Measurements from ENCODE around the gene ZNF599.
"Not testable (repeated sequence)": the region's sequence is repeated elsewhere in the genome, so short reads cannot be mapped to it uniquely, and the experiment has no call there.

Gene ZNF599

GRCh38 chr19:34772697-34773554, at the start of gene ZNF599:
Gene ZNF599 (minus strand): TSS chr19:34773215. CDS start chr19:34772841, 374 bp downstream.
- peak; percentile 71 to 74 for DNase-seq (ENCODE audit: low read depth in 2 of 2)

GRCh38 chr19:34818270-34818669, 45.3 kb upstream of the ZNF599 start:
- DNase-seq (ENCODE audit: low read depth in 2 of 2): no peak

GRCh38 chr19:34816708-34817107, 43.7 kb upstream of the ZNF599 start:
- no peak for DNase-seq (ENCODE audit: low read depth in 2 of 2)

GRCh38 chr19:34808566-34808965, 35.6 kb upstream of the ZNF599 start:
- DNase-seq (ENCODE audit: low read depth in 2 of 2): peak; percentile 11 to 15

GRCh38 chr19:34806976-34807860, 34.2 kb upstream of the ZNF599 start:
- DNase-seq (ENCODE audit: low read depth in 2 of 2): no peak

- DNase-seq (ENCODE audit: low read depth in 2 of 2): no peak
Observed at GRCh38 chr19:34804115-34804514, 31.1 kb upstream of the ZNF599 start.

- DNase-seq (ENCODE audit: low read depth in 2 of 2): not testable (repeated sequence)
Observed at GRCh38 chr19:34796953-34797352, 23.9 kb upstream of the ZNF599 start.

- no peak for DNase-seq (ENCODE audit: low read depth in 2 of 2)
Observed at GRCh38 chr19:34794066-34794960, 21.3 kb upstream of the ZNF599 start.

GRCh38 chr19:34793565-34793964, 20.6 kb upstream of the ZNF599 start:
- DNase-seq (ENCODE audit: low read depth in 2 of 2): no peak

- DNase-seq (ENCODE audit: low read depth in 2 of 2): no peak
Observed at GRCh38 chr19:34788074-34788473, 15.1 kb upstream of the ZNF599 start.

- no peak for DNase-seq (ENCODE audit: low read depth in 2 of 2)
Observed at GRCh38 chr19:34787059-34787824, 14.2 kb upstream of the ZNF599 start.

- no peak for DNase-seq (ENCODE audit: low read depth in 2 of 2)
Observed at GRCh38 chr19:34786236-34786635, 13.2 kb upstream of the ZNF599 start.

GRCh38 chr19:34779652-34780051, 6.6 kb upstream of the ZNF599 start:
- DNase-seq (ENCODE audit: low read depth in 2 of 2): no peak

GRCh38 chr19:34778342-34778741, 5.3 kb upstream of the ZNF599 start:
- no peak for DNase-seq (ENCODE audit: low read depth in 2 of 2)

- DNase-seq (ENCODE audit: low read depth in 2 of 2): no peak
Observed at GRCh38 chr19:34774857-34775256, 1.8 kb upstream of the ZNF599 start.

GRCh38 chr19:34773555-34773864, 495 bp upstream of the ZNF599 start:
- DNase-seq (ENCODE audit: low read depth in 2 of 2): no peak

GRCh38 chr19:34767951-34768350, 5.1 kb downstream of the ZNF599 start:
- DNase-seq (ENCODE audit: low read depth in 2 of 2): no peak

- no peak for DNase-seq (ENCODE audit: low read depth in 2 of 2)
Observed at GRCh38 chr19:34766386-34766785, 6.6 kb downstream of the ZNF599 start.

- no peak for DNase-seq (ENCODE audit: low read depth in 2 of 2)
Observed at GRCh38 chr19:34759218-34759917, 13.6 kb downstream of the ZNF599 start.

GRCh38 chr19:34757441-34757840, 15.6 kb downstream of the ZNF599 start:
- no peak for DNase-seq (ENCODE audit: low read depth in 2 of 2)
